Endometrial microvascular endothelial cells (primary cell): Measurements from ENCODE around the gene YKT6. TPM values are rescaled to one million over a fixed set of nuclear protein-coding genes. Genes with fewer than 3 reads are reported as not detected.

Experiments used
- in situ Hi-C: cut with HindIII; loops from 2 replicates; pipeline ENCODE4 v1.10.0; 2017; ENCODE audit warnings: low sequenced_read_pairs, low pct_unique_long_range_greater_than_20kb; ENCODE audit errors: inconsistent ontology term
- total RNA-seq: library from RNA; depleted of rRNA; stranded (reverse); fragments of >200 nt; gene quantifications from one replicate; pipeline ENCODE4 v1.2.3, GENCODE V29; 2015; ENCODE audit errors: inconsistent ontology term

Gene YKT6
- total RNA-seq, 1 donor from 2014 or later, result 135 TPM

DNA sequence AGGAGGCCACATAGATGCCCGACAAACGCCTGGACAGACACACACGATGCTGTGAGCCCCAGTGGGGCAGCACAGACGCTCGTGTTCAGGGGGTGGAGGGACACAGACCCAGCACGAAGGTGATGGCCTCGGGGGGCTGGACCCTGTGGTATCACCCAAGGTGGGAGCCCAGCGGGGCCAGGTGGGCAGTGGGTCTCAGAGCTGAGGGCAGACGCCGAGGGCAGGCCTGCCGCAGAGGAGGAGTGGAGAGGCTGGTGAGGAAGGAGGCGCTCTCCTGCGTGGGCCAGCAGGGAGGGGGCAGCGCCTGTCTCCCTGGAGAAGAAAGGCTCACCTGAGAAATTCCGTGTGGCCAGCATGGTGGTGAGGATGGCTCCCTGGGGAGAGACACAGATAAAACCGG, 39.6 kb downstream of the YKT6 start:
- in situ Hi-C loops, result no loop called here

DNA sequence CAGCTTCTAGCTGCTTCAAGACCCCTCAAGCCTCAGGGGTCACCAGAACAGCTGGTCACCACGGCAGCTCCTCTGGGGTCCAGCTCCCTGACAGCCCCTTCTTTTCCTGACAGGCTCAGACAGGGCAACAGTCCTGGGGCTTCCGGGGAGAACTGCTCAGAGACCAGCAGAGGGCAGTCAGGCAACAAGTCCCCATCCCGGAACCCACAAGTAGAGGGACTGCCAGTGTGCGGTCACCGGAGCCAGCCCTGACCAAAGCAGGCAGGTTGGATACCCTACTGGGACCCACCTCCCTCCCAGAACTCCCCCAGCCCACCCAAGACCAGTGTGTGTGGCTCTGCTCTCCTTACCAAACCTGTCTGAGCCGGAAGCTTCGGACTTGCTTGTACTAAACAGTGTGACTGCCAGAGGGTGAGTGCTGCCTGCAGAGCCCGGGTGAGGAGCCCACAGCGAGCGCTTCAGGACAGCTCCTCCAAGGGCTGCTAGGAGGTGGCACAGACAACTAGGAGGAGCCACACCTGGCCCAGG, 40.3 kb downstream of the YKT6 start:
- in situ Hi-C loops, result no loop called here

DNA sequence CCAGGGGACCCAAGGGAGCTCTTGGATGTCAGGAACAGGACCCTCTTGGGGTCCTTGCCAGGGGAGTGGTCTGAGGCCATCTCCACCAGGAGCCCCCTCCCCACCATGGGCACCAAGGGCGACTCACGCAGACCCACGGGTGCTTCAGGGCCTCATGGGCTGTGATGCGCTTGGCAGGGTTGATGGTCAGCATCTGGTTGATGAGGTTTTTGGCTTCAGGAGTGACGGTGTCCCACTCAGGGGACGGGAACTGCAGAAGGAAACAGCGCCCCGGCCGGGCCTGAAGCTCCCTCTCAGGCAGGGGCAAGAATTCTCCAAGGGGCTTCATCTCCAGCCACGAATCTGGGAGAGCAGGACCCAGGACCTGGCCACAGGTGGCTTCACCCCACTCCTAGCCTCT, 41.3 kb downstream of the YKT6 start:
- in situ Hi-C loops, result no loop called here

DNA sequence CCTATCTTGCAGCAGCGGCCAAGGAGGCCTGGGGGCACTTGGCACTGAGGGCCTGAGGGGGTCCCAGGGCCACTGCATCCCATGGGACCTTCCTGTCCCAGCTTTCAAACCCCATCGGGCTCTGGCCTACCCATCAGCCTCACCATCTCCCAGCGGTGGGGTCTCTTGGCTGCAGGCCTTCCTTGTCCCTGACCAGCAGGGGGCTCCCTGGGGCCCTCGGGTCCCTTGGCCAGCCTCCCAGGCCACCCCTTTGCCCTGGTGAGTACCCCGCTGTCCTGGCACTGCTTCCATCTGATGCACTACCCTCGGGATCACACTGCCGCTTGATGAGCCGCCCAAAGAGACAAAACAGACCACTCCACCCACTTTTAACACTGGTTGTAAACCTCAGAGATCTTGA, 43.5 kb downstream of the YKT6 start:
- in situ Hi-C loops, result no loop called here

DNA sequence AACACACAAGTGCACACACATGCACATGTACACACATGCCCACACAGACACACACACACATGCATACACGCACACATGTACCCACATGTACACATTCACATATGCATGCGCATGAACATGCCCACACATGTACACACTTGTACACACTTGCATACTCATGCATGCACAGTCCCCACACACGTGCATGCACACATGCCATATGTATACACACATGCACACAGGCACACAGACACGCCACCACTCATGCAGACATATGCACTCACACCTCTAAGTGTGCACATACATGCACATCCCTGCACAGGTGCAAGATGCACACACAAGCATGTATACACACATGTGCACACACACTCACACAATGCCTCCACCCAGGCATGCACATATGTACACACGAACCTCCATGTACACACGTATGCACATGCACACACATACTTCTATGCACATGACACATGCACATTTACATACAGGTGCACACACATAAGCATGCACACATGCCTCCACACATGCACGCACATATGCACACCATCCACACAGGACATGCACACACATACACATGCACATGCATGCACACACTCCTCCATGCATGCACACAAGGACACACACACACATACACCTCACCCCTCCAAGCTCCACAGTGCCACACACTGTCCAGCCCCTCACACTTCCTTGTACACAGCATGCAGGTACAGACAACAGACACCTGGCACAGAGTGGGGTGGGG, 45.8 kb downstream of the YKT6 start:
- in situ Hi-C loops, result no loop called here

DNA sequence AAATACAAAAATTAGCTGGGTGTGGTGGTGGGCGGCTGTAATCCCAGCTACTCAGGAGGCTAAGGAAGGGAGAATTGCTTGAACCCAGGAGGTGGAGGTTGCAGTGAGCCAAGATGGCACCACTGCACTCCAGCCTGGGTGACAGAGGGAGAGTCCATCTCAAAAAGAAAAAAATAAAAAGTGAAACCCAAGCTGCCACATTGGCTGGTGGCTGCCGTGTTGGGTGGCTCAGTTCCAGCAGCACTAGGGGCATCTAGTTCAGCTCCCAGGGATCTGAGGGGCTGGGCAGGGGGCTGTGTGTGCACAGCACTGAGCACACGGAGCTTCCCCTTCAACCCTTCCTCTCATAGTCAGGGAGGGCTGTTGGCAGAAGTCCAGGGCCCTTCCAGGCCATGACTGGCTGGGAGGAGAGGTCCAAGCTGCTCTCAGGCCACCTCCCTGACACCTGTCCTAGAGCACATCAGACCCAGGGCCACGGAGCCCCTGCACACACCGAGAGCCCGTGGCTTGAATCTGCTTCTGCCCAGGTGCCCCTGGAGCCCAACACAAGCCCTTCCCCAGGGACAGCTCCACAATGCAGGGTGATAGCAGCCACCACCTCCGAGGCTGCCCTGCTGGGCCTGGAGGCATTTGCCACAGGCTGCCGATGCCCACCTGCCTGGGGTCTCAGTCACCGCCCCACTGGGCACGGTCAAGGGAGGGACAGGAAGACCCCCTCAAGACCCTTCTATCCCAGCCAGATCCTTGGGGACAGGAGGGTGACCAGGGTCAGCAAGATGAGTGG, 47.3 kb downstream of the YKT6 start:
- in situ Hi-C loops, result no loop called here

DNA sequence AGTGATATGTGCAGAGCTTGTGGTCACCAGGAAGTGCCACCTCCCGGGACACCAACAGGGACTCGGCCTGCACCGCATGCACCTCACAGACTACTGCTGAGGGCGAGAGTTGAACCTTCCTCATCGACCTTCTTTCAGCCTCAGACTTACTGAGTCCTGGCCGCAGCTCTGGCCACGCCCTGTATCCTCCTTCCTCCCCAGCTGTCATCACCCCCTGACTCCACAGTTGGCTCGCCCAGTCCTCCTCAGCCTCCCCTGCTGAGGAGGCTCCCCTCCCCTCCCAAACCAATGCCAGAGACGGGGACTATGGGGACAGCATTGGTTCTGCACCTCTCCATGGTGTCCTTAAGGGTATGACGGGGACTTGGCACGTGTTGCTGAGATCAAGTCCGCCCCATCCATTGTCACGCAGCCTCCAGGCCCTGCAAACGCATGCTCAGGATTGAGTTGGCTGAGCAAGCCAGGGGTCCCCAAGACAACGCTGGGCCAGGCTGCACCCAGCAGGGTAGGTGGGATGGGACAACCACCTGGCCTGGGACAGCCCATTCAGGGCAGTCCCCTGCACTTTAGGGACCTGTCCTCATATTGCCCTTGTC, 49.0 kb downstream of the YKT6 start:
- in situ Hi-C loops, result no loop called here

DNA sequence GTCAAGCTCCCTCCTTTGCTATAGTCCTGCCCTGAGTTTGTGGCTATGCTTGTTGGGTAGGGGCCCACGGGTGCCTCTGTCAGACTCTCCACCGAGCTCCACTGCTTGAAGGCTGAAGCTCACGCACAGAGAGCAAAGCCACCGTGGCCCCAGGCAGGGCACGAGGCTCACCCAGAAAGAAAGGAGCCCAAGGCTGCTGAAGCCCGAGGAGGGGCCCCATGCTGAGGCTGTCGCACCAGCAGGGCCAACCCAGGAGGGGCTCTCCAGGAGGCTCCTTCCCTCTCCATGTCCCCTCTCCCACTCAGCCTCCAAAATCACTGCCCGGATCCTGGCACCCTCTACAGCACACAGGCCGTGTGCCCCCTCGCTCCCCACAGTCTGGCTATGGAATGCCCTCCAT, 50.5 kb downstream of the YKT6 start:
- in situ Hi-C loops, result no loop called here

DNA sequence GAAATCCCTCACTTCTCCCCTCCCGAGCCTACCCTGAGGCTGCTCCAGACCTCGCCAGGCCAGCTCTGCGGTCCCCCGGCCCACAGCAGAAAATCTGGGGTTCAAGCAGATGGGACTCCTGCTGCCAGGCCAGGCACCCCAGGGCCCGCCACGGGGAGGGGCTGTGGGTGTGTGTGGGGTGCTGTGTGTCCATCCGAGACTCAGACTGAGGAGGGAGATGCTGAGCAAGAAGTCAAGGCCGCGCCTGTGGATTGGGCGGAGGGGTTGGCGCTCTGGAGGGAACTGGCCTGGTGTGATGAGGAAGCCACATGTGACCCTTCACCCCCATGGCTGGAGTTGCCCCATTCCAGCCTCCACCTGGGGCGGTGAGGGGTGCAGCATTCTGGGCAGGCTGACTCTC, 51.1 kb downstream of the YKT6 start:
- in situ Hi-C loops, result no loop called here

DNA sequence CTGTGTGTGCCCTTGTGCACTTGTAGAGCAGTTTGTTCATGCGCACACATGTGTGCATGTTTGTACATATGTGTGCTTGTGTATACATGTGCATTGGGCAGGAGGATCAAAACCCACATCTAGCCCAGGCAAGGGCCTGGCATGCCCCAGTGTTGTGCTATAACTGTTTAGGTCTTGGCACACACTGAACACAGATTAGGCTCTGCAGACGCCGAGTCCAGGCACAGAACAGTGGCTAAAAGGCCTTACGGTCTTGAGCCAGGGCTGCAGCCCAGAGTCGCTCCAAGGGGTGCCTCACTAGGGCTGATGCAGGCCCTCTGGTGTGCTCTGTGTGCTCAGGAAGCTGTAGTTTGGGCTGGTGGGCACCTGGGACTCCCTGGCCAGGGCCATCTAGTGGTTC, 55.7 kb downstream of the YKT6 start:
- in situ Hi-C loops, result no loop called here

DNA sequence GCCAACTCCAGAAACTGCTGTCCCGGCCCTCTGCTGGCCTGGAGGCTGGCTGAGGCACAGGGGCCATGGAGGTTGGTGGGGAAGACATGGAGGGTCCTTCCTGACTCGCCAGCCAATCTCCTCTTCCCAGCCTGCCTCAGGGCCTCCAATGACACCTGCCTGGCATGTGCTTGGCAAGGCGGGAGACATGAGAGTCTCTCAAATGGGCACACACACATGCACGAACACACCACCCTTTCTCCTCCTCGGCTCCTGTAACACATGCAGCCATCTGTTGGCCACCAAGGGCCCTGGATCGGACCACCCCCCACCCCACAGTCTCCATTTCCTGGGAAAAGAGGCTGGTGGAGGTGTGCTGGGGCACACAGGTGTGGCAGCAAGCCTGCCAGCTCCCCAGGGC, 56.4 kb downstream of the YKT6 start:
- in situ Hi-C loops, result no loop called here

DNA sequence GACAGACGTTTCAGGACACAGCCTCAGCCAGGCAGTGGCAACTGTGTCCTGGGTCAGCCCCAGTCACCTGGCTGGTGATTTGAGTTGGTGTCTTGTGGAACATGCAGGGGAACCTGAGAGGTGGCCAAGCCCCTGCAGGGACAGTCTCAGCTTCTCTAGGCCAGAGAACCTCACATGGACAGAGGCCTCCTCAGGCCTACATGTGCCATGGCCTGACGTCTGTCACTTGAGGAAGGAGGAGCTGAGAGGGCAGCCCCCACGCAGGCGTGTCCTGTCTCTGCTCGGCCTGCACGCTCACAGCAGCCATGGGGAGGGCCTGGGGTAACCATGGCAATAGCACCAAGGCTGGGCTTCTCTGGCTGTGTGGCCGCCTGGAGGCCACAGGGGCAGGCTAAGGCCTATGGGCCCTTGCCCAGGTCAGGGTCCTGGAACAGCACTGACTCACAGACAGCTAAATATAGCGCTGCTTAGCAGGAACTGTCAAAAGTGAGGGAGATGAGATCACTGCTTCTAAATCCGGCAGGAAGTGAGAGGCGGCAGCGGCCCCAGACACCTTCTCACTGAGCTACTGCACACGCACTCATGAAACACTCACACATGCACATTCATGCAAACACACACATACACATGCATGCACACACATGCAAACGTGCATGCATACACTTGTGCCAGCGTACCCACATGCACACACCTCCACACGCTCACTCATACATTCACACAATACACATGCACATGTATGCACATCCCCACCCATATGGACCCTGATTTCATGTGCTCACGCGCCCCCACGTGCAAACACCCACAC, 57.0 kb downstream of the YKT6 start:
- in situ Hi-C loops, result no loop called here

DNA sequence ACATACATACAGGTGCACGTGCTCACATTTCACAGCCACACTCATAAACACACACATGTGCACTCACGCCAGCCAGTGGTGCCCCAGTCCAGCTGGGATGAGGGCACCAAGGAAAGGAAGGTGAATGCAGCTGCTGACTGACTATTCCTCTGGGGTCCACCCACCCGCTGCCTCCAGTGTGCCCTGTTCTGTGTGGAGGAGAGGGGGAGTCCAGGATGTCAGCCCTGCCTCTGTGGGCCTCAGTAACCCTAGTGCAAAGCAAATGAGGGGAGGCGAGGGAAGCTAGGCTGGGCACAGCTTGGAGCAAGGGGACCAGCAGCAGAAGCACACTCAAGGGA, 57.6 kb downstream of the YKT6 start:
- in situ Hi-C loops, result no loop called here

DNA sequence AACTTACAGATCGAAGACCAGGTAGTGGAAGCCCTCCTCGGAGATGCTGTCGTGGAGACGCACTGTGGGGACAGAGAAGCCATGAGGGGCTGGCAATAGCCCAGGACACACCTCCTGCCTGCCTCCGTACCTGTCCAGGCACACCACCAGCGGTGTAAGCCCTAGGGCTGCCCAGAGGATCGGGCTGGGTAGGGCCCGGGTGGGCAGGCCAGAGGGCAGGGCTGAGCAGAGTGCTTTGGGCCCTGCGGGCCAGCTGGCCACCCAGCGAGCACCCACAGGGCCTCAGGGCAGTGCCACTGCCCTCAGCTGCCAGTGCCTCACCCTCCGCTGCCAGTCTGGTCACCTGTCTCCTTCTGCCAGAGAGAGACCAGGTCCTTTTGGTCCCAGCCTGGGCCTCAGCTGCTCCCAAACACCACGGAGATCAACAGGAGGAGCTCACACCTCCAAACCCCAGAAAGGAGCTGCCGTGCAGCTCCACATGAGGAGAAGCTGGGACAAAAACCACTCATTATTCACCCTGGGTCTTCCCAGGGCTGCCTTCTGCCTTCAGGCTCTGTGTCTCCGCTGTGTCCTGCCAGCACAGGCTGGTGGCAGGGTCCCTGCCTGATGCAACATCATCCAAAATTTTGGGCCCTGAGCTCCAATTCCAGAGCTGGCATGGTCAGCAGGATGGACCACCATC, 58.2 kb downstream of the YKT6 start:
- in situ Hi-C loops, result no loop called here

DNA sequence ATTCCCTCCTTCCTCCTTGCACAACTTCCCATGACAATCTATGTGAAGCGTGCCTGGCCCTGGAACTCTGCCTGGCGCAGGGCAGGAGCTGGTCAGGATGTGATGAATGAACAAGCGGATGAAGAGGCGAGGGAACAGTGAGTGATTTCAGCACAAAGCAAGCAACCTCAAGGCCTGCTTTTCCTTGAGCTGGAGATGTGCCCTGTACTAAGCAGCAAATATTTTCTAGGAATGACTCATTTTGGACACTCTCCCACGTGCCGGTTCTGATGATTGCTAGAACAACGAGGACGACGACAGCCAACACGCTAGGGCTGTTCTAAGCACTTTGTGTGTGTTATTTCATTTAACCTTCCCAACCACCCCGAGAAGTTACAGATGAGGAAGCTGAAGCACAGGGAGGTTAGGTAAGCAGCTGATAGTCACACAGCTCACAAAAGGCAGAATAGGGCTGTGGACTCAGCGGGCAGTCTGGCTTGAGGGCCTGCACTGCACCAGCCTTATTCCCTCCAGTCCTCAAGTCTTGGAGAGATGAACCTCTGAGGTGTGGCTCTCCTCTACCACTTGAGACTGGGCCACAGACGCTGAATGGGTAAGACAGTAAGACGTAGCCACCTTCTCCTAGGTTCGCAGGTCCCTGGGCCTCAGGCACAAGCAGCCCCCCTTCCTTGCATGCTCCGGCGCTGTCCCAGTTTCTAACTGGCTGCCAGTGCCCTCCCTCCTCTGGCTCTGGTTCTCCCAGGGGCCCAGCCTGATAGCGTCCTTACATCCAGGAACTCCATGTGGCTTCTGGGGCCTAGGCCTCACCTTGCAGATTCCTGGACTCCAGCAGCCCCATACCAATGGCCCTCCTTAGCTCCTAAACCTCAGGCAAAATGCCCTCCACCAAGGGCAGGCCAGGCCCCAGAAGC, 59.0 kb downstream of the YKT6 start:
- in situ Hi-C loops, result no loop called here

DNA sequence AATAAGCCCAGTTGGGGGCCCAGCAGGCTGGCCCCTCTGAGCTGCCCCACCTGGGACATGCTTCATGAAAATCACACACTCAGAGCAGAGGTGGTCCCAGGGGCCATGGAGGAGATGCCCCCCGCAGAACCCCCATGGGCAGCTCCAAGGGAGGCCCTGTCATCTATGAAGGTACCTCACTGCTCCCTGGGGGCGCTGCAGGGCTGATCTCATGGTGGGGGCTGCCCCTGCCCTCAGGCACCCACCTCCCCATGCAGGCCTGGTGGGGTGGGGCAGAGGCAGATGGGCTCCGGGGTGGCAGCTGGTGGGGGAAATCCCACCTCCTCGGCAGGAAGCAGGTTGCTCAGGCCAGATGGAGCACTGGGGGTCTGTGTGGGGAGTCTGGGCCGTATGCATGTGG, 60.5 kb downstream of the YKT6 start:
- in situ Hi-C loops, result no loop called here

DNA sequence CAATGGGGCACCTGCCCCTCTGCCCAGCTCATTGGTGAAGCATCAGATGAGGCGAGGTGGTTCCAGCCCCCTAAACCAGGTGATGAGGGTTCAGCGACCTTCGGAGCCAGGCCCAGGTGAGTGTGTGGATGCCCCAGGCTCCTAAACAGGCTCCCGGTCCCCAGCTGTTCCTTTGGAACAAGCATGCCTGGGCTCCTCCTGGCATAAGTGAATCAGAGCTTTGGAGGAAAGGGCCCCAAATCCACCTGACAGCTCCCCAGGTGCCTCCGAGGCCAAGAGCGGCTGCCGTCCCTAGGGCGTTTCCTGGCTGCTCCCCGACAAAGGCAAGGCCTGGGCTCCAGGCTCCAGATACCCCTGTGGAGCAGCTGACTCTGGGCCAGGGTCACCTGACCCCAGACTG, 61.3 kb downstream of the YKT6 start:
- in situ Hi-C loops, result no loop called here
